ENCODE measurements around the gene MYO9B. TPM values are rescaled to one million over a fixed set of nuclear protein-coding genes. Genes with fewer than 3 reads are reported as not detected.

Gene MYO9B
- total RNA-seq, 1 experiment from 2014 or later, result 32.9 TPM

- H3K27me3 ChIP-seq (ENCODE audit: control insufficient read depth, insufficient read depth, low read length), result no peaks in the 10 kb centered on the region
- H3K36me3 ChIP-seq (replicated peaks; ENCODE audit: control insufficient read depth, insufficient read depth, low read length), result peaks cover 4% of the 10 kb centered on the region
- no peak for DNase-seq
- H3K4me3 ChIP-seq (ENCODE audit: insufficient read depth, low read depth, low read length), result no peak overlapping the region
These were observed 179.1 kb downstream of the MYO9B start for GRCh38 chr19:17254636-17255035.

DNA sequence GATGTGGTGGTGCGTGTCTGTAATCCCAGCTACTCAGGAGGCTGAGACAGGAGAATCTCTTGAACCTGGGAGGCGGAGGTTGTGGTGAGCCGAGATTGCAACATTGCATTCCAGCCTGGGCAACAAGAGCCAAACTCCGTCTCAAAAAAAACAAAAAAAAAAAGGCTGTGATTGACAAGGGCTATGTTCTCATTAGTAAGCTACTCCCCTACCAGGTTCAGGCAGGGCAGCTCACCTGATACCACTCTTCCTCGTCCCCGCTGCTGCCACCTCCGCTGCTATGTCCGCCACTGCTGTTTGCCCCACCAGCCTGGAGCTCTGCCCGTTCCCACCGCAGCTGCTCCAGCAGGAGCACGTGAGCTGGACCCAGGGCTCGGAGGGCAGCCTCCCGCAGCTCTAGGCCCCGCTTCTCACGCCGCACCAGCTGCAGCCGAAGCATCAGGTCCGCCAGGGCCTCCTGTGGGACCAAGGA, 179.6 kb downstream of the MYO9B start:
- H3K4me3 ChIP-seq (ENCODE audit: insufficient read depth, low read depth, low read length), result no peak overlapping the region
- H3K36me3 ChIP-seq (replicated peaks; ENCODE audit: control insufficient read depth, insufficient read depth, low read length), result peaks cover 4% of the 10 kb centered on the region
- peak; percentile 59 for DNase-seq
- H3K27me3 ChIP-seq (ENCODE audit: control insufficient read depth, insufficient read depth, low read length), result no peaks in the 10 kb centered on the region

GRCh38 chr19:17256130-17256529, 180.6 kb downstream of the MYO9B start:
- H3K36me3 ChIP-seq (replicated peaks; ENCODE audit: control insufficient read depth, insufficient read depth, low read length), result peaks cover 4% of the 10 kb centered on the region
- no peaks in the 10 kb centered on the region for H3K27me3 ChIP-seq (ENCODE audit: control insufficient read depth, insufficient read depth, low read length)
- no peak overlapping the region for H3K4me3 ChIP-seq (ENCODE audit: insufficient read depth, low read depth, low read length)
- no peak for DNase-seq

- no peak for DNase-seq
- H3K4me3 ChIP-seq (ENCODE audit: insufficient read depth, low read depth, low read length), result no peak overlapping the region
- no peaks in the 10 kb centered on the region for H3K27me3 ChIP-seq (ENCODE audit: control insufficient read depth, insufficient read depth, low read length)
- H3K36me3 ChIP-seq (replicated peaks; ENCODE audit: control insufficient read depth, insufficient read depth, low read length), result peaks cover 2% of the 10 kb centered on the region
These were observed 183.7 kb downstream of the MYO9B start for GRCh38 chr19:17259118-17259780.

GRCh38 chr19:17259934-17260333, 184.4 kb downstream of the MYO9B start:
- DNase-seq, result no peak
- peaks cover 2% of the 10 kb centered on the region for H3K36me3 ChIP-seq (replicated peaks; ENCODE audit: control insufficient read depth, insufficient read depth, low read length)
- H3K4me3 ChIP-seq (ENCODE audit: insufficient read depth, low read depth, low read length), result no peak overlapping the region
- H3K27me3 ChIP-seq (ENCODE audit: control insufficient read depth, insufficient read depth, low read length), result no peaks in the 10 kb centered on the region

- no peak overlapping the region for H3K4me3 ChIP-seq (ENCODE audit: insufficient read depth, low read depth, low read length)
- H3K27me3 ChIP-seq (ENCODE audit: control insufficient read depth, insufficient read depth, low read length), result no peaks in the 10 kb centered on the region
- peak; percentile 97 for DNase-seq
- H3K36me3 ChIP-seq (replicated peaks; ENCODE audit: control insufficient read depth, insufficient read depth, low read length), result peaks cover 1% of the 10 kb centered on the region
These were observed 185.3 kb downstream of the MYO9B start for GRCh38 chr19:17260842-17261325.

GRCh38 chr19:17262557-17262956, 187.0 kb downstream of the MYO9B start:
- peaks cover 1% of the 10 kb centered on the region for H3K36me3 ChIP-seq (replicated peaks; ENCODE audit: control insufficient read depth, insufficient read depth, low read length)
- H3K4me3 ChIP-seq (ENCODE audit: insufficient read depth, low read depth, low read length), result no peak overlapping the region
- peak; percentile 56 for DNase-seq
- no peaks in the 10 kb centered on the region for H3K27me3 ChIP-seq (ENCODE audit: control insufficient read depth, insufficient read depth, low read length)

Other genes starting within 250 kb of the MYO9B start
- gene SIN3B, start 246.4 kb upstream of the MYO9B start, total RNA-seq (2014; rRNA removed; shearing (Covaris generic)), result 47.3 and 58.3 TPM in 2 replicates
- not detected in 2 replicates for gene F2RL3, start 186.8 kb upstream of the MYO9B start, total RNA-seq (2014; rRNA removed; shearing (Covaris generic))
- 4.5 and 5.2 TPM in 2 replicates for gene CPAMD8, start 49.0 kb upstream of the MYO9B start, total RNA-seq (2014; rRNA removed; shearing (Covaris generic))
- 10.4 and 15.5 TPM in 2 replicates for gene HAUS8, start 325 bp upstream of the MYO9B start, total RNA-seq (2014; rRNA removed; shearing (Covaris generic))
- 6.9 and 14.4 TPM in 2 replicates for gene USE1, start 139.6 kb downstream of the MYO9B start, total RNA-seq (2014; rRNA removed; shearing (Covaris generic))
- gene OCEL1, start 150.4 kb downstream of the MYO9B start, total RNA-seq (2014; rRNA removed; shearing (Covaris generic)), result 13.0 and 18.3 TPM in 2 replicates
- 232 and 246 TPM in 2 replicates for gene NR2F6, start 170.1 kb downstream of the MYO9B start, total RNA-seq (2014; rRNA removed; shearing (Covaris generic))
- gene USHBP1, start 189.0 kb downstream of the MYO9B start, total RNA-seq (2014; rRNA removed; shearing (Covaris generic)), result 7.5 and 13.6 TPM in 2 replicates
- 186 and 194 TPM in 2 replicates for gene BABAM1, start 191.7 kb downstream of the MYO9B start, total RNA-seq (2014; rRNA removed; shearing (Covaris generic))
- 18.0 and 22.7 TPM in 2 replicates for gene ANKLE1, start 206.1 kb downstream of the MYO9B start, total RNA-seq (2014; rRNA removed; shearing (Covaris generic))
- 13.6 and 15.1 TPM in 2 replicates for gene ABHD8, start 227.6 kb downstream of the MYO9B start, total RNA-seq (2014; rRNA removed; shearing (Covaris generic))
- gene MRPL34, start 230.1 kb downstream of the MYO9B start, total RNA-seq (2014; rRNA removed; shearing (Covaris generic)), result 76.7 and 121 TPM in 2 replicates
- gene DDA1, start 233.8 kb downstream of the MYO9B start, total RNA-seq (2014; rRNA removed; shearing (Covaris generic)), result 32.8 and 50.8 TPM in 2 replicates

All from H7 (cell line).